ENCODE results near the gene GIPC1.
"Not testable (repeated sequence)": the region's sequence is repeated elsewhere in the genome, so short reads cannot be mapped to it uniquely, and the experiment has no call there.

Gene GIPC1

GRCh38 chr19:14496029-14496833 is at the start of gene GIPC1:
GIPC1 (minus strand) TSS chr19:14496127; CDS start chr19:14482976, 13,151 bp downstream.
- peak; percentile 76 for DNase-seq (ENCODE audit: low spot score)

- DNase-seq (ENCODE audit: low spot score) = no peak
These were observed 49.8 kb upstream of the GIPC1 start for GRCh38 chr19:14545716-14546082.

GRCh38 chr19:14544977-14545715 is 49.2 kb upstream of the GIPC1 start:
- no peak for DNase-seq (ENCODE audit: low spot score)

- DNase-seq (ENCODE audit: low spot score) = no peak
These were observed 48.1 kb upstream of the GIPC1 start for GRCh38 chr19:14544047-14544446.

GRCh38 chr19:14542711-14543328 is 46.9 kb upstream of the GIPC1 start:
- DNase-seq (ENCODE audit: low spot score) = no peak

- DNase-seq (ENCODE audit: low spot score) = not testable (repeated sequence)
These were observed 46.1 kb upstream of the GIPC1 start for GRCh38 chr19:14541979-14542378.

GRCh38 chr19:14540741-14541525 is 45.0 kb upstream of the GIPC1 start:
- no peak for DNase-seq (ENCODE audit: low spot score)

GRCh38 chr19:14536926-14537692 is 41.2 kb upstream of the GIPC1 start:
- peak; percentile 43 for DNase-seq (ENCODE audit: low spot score)

- DNase-seq (ENCODE audit: low spot score) = no peak
These were observed 37.5 kb upstream of the GIPC1 start for GRCh38 chr19:14533450-14533849.

- DNase-seq (ENCODE audit: low spot score) = no peak
These were observed 34.6 kb upstream of the GIPC1 start for GRCh38 chr19:14530506-14530905.

GRCh38 chr19:14530005-14530348 is 34.0 kb upstream of the GIPC1 start:
- DNase-seq (ENCODE audit: low spot score) = no peak

- peak; percentile 100 for DNase-seq (ENCODE audit: low spot score)
These were observed 33.5 kb upstream of the GIPC1 start, which contains the start of gene TECR for GRCh38 chr19:14529254-14530004. TECR (plus strand) TSS chr19:14529594; CDS start chr19:14529697, 103 bp downstream.

- DNase-seq (ENCODE audit: low spot score) = no peak
These were observed 32.7 kb upstream of the GIPC1 start for GRCh38 chr19:14528419-14529253.

- DNase-seq (ENCODE audit: low spot score) = no peak
These were observed 30.5 kb upstream of the GIPC1 start for GRCh38 chr19:14526423-14526822.

- no peak for DNase-seq (ENCODE audit: low spot score)
These were observed 29.8 kb upstream of the GIPC1 start for GRCh38 chr19:14525729-14526128.

GRCh38 chr19:14520543-14520942 is 24.6 kb upstream of the GIPC1 start:
- no peak for DNase-seq (ENCODE audit: low spot score)

GRCh38 chr19:14519860-14520407 is 24.0 kb upstream of the GIPC1 start:
- DNase-seq (ENCODE audit: low spot score) = peak; percentile 41

GRCh38 chr19:14519245-14519859 is 23.4 kb upstream of the GIPC1 start:
- no peak for DNase-seq (ENCODE audit: low spot score)
